BLaER1 treated with 17β-estradiol and CSF1 and Interleukin-3, amounts not matched to agents 10 nM and 100 nM (cell line): ENCODE measurements around the gene UNC5C.

Experiments used
- H3K27ac ChIP-seq, 11 experiments: shearing (Covaris generic); formaldehyde crosslinking; 2 replicates each; pipeline ENCODE4 v1.8.1; 2022
- H3K27me3 ChIP-seq, 11 experiments: shearing (Covaris generic); formaldehyde crosslinking; 2 replicates each; pipeline ENCODE4 v1.8.1; 2022
- H3K36me3 ChIP-seq, 11 experiments: shearing (Covaris generic); formaldehyde crosslinking; 2 replicates each; pipeline ENCODE4 v1.8.1; 2022
- H3K4me1 ChIP-seq, 10 experiments: shearing (Covaris generic); formaldehyde crosslinking; 2 replicates each; pipeline ENCODE4 v1.8.1; 2022
- H3K4me2 ChIP-seq, 11 experiments: shearing (Covaris generic); formaldehyde crosslinking; 2 replicates each; pipeline ENCODE4 v1.8.1; 2022
- H3K4me3 ChIP-seq, 10 experiments: shearing (Covaris generic); formaldehyde crosslinking; 2 replicates each; pipeline ENCODE4 v1.8.1; 2022
- H3K9ac ChIP-seq, 11 experiments: shearing (Covaris generic); formaldehyde crosslinking; 2 replicates each; pipeline ENCODE4 v1.8.1; 2022
- H3K9me3 ChIP-seq, 11 experiments: shearing (Covaris generic); formaldehyde crosslinking; replicated peaks in 1 of 11; 2 replicates each; pipeline ENCODE4 v1.8.1; 2022
- H4K20me1 ChIP-seq, 11 experiments: shearing (Covaris generic); formaldehyde crosslinking; 2 replicates each; pipeline ENCODE4 v1.8.1; 2022
- Cebpa-rat ChIP-seq, 11 experiments: shearing (Covaris generic); IDR thresholded peaks; 2 replicates each; pipeline ENCODE4 v1.8.1; 2022

UNC5C gene

DNA sequence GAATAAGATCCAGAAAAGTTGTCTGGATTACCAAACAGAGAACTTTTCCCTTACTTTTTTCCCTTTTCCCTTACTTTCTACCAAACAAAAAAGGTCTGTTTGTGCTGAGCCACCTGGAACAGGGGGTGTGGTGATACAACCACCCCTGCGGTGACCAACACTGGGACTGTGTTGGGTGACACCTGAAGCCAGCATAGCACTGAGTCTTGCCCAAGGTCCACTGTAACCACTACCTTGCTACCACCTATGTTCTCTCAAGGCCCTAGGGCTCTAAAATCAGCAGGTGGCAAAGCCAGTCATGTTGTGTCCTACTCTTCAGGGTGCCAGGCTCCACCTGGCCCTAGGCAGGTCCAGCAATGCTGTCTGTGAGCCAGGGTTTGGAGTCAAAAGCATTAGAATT lies 22.8 kb upstream of the UNC5C start:
- TF ChIP-seq Cebpa-rat (IDR thresholded peaks at IDR 0.05) = no peak
- Histone ChIP-seq H3K9ac (no peak overlapping the region), H3K4me3 (no peak overlapping the region), H3K4me1 (peaks cover 0 to 22% (median 0%) of the 10 kb centered on the region in 10 experiments; a peak in 6 of 20 replicates), H3K36me3 (no peaks in the 10 kb centered on the region), H3K9me3 (peaks cover 0 to 11% (median 5%) of the 10 kb centered on the region in 11 experiments; a peak in 10 of 22 replicates), H3K4me2 (peak overlapping the region in 2 of 11 experiments; percentile 58 to 85; a peak in 4 of 22 replicates), H3K27ac (peak overlapping the region in 2 of 11 experiments; percentile 38 to 45; a peak in 2 of 22 replicates), H3K27me3 (no peaks in the 10 kb centered on the region), H4K20me1 (no peaks in the 10 kb centered on the region)

DNA sequence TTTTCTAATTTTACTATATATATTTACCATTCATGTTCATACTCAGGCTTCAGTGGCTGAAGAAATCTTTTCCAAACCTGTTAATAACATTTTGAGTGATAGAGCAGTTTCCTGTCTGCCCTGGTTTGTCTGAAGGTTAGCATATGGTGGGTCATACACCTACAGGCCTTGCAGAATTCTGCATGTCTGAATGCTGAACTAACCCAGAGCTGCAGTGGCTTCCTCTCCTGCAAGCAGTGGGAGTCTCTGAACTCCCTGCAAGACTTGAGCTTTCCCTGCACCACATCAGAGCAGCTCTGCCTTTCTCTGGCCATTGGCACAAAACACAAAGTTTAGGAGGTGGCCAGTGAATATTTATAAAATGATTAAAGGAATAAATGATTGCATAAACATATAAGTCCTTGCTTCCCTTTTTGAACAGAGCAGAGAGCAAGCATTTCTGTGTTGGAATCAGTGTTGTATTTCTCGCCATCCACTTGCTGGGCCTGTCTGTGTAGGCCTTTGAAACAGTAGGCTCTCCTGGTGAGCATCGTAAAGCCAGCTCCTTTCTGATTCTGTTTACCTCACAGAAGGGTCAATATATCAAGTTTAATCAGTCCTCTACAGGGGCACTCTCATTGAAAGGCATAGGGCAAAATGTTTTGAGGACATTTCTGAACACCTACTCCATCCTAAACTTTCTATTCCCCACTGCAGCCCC lies 15.0 kb upstream of the UNC5C start:
- H3K4me1 ChIP-seq = no peaks in the 10 kb centered on the region
- no peak for TF ChIP-seq Cebpa-rat (IDR thresholded peaks at IDR 0.05)
- no peaks in the 10 kb centered on the region for H3K36me3 ChIP-seq
- no peaks in the 10 kb centered on the region for H3K27me3 ChIP-seq
- H3K27ac ChIP-seq = no peak overlapping the region
- H3K9ac ChIP-seq = no peak overlapping the region
- no peaks in the 10 kb centered on the region for H4K20me1 ChIP-seq
- H3K9me3 ChIP-seq = no peaks in the 10 kb centered on the region
- no peak overlapping the region for H3K4me3 ChIP-seq
- H3K4me2 ChIP-seq = no peak overlapping the region

DNA sequence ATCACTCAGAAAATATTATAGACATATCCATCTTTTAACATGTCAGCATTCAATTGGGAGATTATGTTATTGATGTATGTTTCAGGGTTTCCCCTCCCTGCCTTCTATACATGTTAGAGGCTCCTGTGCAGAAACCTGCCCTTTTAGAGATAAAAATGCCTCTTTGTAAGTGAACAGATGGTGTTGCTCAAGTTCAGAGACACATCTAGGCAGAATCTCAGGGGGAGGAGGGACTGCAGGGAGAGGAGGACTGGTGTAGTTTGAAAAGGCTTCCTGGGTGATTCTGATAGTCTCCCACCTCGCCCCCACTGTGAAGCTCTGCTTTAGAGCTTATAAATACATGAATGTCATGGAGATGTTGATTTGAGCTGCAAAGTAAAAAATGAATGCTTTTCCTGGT lies 12.0 kb upstream of the UNC5C start:
- Histone ChIP-seq H3K4me3 (no peak overlapping the region), H3K4me1 (no peaks in the 10 kb centered on the region), H3K9me3 (no peaks in the 10 kb centered on the region), H3K36me3 (no peaks in the 10 kb centered on the region), H3K27me3 (no peaks in the 10 kb centered on the region), H3K9ac (no peak overlapping the region), H4K20me1 (no peaks in the 10 kb centered on the region), H3K4me2 (no peak overlapping the region), H3K27ac (no peak overlapping the region)
- TF ChIP-seq Cebpa-rat (IDR thresholded peaks at IDR 0.05) = no peak

DNA sequence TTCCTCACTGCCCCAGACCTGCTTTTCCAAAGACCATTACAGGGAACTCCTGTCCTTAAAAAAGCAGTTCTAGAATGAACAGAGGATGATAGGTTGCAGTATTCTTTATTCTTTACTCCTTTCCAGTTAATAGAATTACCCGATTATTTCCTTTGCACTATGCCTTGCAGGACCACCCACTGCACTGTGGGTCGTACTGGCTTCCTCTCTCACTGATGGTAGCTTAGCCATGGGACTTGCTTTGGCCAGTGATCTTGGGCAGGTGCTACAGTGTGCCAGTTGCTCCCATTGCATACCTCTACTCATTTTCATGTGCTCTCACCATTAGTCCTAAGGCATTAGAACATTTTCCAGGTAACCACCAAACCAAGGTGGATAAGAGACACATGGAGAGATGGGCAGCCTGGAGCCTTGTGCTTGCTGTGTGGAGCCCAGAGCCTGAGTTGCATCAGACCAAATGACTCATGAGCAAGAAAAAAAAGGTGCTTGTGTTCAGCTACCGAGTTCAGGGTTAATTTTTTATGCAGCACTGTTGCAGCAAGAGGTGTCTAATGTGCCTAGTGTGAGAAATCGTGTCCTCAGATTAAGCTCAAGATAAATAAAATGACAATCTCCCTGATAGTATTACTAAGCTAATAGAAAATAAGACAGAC lies 7.6 kb upstream of the UNC5C start:
- no peak overlapping the region for H3K4me3 ChIP-seq
- no peaks in the 10 kb centered on the region for H3K9me3 ChIP-seq
- H3K27ac ChIP-seq = no peak overlapping the region
- no peak overlapping the region for H3K9ac ChIP-seq
- no peak for TF ChIP-seq Cebpa-rat (IDR thresholded peaks at IDR 0.05)
- no peaks in the 10 kb centered on the region for H3K4me1 ChIP-seq
- H3K4me2 ChIP-seq = no peak overlapping the region
- H3K36me3 ChIP-seq = no peaks in the 10 kb centered on the region
- no peaks in the 10 kb centered on the region for H3K27me3 ChIP-seq
- H4K20me1 ChIP-seq = no peaks in the 10 kb centered on the region

DNA sequence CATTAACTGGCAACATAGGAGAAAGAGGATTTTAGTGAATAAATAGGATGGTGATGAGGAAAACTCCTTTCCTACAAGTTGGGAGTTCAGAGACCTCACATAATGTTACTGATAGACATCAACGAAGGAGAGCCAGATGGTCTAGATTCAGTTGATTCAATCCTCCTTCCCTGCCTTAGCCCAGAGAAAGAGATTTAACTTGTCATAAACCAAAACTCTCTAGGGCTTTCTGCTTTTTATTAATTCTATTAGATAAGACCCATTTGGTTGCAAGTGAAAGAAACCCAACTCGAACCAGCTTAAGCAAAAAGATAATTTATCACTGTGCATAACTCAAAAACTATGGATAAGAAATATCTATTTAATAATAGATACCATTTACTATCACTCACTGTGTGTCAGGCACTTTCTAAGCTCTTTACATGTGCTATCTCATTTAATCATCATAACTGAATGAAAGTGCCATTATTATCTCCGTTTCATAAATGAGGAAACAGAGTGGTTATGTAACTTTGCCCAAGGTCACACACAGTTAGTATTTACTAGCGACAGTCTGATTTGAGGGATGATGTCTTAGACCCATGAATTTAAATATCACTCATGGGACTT lies 4.3 kb upstream of the UNC5C start:
- no peak overlapping the region for H3K27ac ChIP-seq
- no peaks in the 10 kb centered on the region for H3K4me1 ChIP-seq
- no peak overlapping the region for H3K4me3 ChIP-seq
- no peak overlapping the region for H3K4me2 ChIP-seq
- H3K27me3 ChIP-seq = no peaks in the 10 kb centered on the region
- no peaks in the 10 kb centered on the region for H4K20me1 ChIP-seq
- TF ChIP-seq Cebpa-rat (IDR thresholded peaks at IDR 0.05) = no peak
- H3K36me3 ChIP-seq = no peaks in the 10 kb centered on the region
- peaks cover 16 to 19% (median 18%) of the 10 kb centered on the region in 11 experiments for H3K9me3 ChIP-seq
- no peak overlapping the region for H3K9ac ChIP-seq

DNA sequence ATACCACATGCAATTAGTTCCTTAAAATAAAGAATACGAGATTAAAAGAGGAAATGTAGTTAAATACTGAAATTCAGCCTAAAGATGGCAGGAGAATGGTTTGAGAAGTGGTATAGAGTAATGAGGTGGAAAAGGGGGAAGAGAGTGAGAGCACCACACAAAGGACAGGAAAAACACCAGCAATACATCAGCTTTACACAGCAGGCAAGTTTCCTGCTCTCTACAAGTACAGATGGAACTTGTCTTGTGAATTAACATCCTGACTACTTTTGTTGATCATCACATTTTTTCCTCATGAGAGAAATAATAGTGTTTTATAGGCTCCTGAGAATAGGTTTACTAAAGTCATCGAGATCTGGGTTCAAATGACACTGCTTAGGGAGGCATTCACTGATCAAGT lies 2.9 kb upstream of the UNC5C start:
- no peak overlapping the region for H3K4me2 ChIP-seq
- H3K27me3 ChIP-seq = no peaks in the 10 kb centered on the region
- no peak for TF ChIP-seq Cebpa-rat (IDR thresholded peaks at IDR 0.05)
- H3K27ac ChIP-seq = no peak overlapping the region
- peaks cover 20 to 28% (median 23%) of the 10 kb centered on the region in 11 experiments for H3K9me3 ChIP-seq
- no peaks in the 10 kb centered on the region for H4K20me1 ChIP-seq
- no peak overlapping the region for H3K4me3 ChIP-seq
- H3K9ac ChIP-seq = no peak overlapping the region
- H3K36me3 ChIP-seq = no peaks in the 10 kb centered on the region
- no peaks in the 10 kb centered on the region for H3K4me1 ChIP-seq

DNA sequence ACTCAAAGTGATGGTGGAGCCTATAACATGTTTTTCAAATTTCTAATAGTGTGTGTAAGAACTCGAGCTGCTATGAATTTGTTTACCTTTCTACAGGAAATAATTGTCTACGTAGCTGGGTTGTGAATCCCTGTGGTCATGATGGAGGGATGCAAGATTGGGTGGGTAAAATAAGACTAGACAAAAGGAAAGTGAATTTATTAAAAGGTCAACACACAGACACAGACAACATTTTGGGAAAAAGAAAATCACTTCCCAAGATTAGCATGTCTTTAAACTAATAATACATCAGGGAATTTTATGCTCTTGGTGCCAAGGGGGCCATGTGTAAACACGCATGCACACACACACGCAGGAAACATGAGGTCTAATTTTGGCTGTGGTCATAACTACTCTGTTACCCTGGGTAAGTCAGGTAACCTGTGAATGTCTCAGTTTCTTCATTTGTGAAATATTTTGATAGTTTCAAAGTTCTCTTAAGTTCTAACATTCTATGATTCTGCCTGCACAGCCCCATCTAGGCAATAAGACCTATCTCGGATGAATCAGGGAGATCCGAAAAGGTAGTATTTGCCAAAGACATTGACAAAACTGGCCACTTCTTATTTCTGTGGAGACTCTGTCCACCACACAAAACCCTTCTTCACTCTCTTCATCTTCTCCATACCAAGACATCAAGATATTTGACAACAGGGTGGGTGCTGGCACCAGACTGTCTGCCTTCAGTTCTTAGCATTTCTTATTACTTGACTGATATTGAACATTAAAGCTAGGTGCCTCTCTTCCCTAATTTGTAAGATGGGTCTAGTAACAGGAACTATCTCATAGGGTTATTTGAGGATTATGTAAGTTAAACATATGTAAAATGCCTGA lies 1.6 kb upstream of the UNC5C start:
- Histone ChIP-seq H3K27me3 (no peaks in the 10 kb centered on the region), H3K27ac (no peak overlapping the region), H3K36me3 (no peaks in the 10 kb centered on the region), H3K9ac (no peak overlapping the region), H4K20me1 (no peaks in the 10 kb centered on the region), H3K9me3 (peaks cover 20 to 28% (median 23%) of the 10 kb centered on the region in 11 experiments), H3K4me1 (no peaks in the 10 kb centered on the region), H3K4me2 (no peak overlapping the region), H3K4me3 (no peak overlapping the region)
- TF ChIP-seq Cebpa-rat (IDR thresholded peaks at IDR 0.05) = no peak

DNA sequence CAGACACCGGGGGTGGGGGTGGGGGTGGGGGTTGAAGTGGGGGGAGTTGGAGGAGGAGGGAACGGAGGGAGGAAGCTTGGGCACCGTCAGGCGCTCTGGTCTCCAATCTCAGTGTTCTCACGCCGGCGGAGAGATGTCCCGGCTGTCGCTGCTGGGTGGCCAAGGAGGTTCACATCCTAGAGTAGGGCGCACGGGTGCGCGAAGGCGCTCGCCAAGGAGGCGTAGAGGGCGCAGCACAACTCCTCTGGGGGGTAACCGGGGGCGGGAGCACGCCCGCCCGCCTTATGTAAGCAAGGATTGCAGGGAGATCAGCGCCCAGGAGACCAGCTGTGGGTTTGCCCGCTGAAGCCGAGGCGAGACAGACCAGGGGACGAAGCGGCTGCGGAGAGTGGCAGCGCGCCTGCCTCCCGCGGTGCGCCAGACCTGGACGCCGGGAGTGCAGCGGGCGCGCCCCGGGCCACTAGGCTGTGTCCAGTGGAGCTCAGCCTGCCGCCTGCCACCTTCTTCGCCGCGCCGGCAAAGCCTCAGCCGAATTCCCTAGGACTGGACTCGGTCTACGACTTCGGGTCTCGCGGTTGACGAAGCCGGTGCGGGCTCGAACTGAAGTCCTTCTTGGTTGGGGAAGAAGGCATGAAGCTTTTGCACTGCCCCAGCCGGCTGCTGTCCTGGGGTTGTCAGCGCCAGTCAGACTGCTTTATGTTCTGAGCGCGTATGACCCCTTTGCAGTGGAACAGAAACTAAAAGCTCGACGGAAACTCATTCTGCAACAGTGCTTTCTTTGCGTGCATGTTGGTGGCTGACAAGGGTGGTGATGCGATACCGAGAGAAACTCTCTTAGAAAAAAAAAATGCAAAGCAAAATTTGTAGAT lies 707 bp upstream of the UNC5C start:
- Histone ChIP-seq H3K4me1 (no peaks in the 10 kb centered on the region), H3K36me3 (no peaks in the 10 kb centered on the region), H3K27ac (no peak overlapping the region), H4K20me1 (no peaks in the 10 kb centered on the region), H3K9ac (no peak overlapping the region), H3K4me2 (no peak overlapping the region), H3K27me3 (no peaks in the 10 kb centered on the region), H3K4me3 (no peak overlapping the region), H3K9me3 (peaks cover 20 to 28% (median 23%) of the 10 kb centered on the region in 11 experiments)
- TF ChIP-seq Cebpa-rat (IDR thresholded peaks at IDR 0.05) = no peak
